ENCODE measurements around the gene KATNB1. TPM values are rescaled to one million over a fixed set of nuclear protein-coding genes. Genes with fewer than 3 reads are reported as not detected.

The KATNB1 gene
- total RNA-seq, 2 donors from 2014 or later, result 17.0 to 26.3 TPM

GRCh38 chr16:57801098-57801808 lies 65.7 kb downstream of the KATNB1 start:
- Histone ChIP-seq H3K36me3 (no peaks in the 10 kb centered on the region), H3K4me1 (peaks cover 9% of the 10 kb centered on the region), H3K9me3 (no peaks in the 10 kb centered on the region), H3K27ac (peak overlapping the region; percentile 57), H3K27me3 (peaks cover 11% of the 10 kb centered on the region), H3K4me3 (peak overlapping the region; percentile 38), H3K9ac (ENCODE audit: low read depth in 2 of 2, low read length in 2 of 2) (peak overlapping the region; percentile 46 to 61)
- no peak for TF ChIP-seq CTCF (IDR thresholded peaks at IDR 0.05)
- intact Hi-C loops (cut with DNase I), result no loop called here
- DNase-seq, result no peak

GRCh38 chr16:57801809-57802340 lies 66.3 kb downstream of the KATNB1 start:
- no peak for TF ChIP-seq CTCF (IDR thresholded peaks at IDR 0.05)
- Histone ChIP-seq H3K27ac (peak overlapping the region; percentile 57), H3K4me3 (peak overlapping the region; percentile 38), H3K9ac (ENCODE audit: low read depth in 2 of 2, low read length in 2 of 2) (peak overlapping the region; percentile 46 to 61), H3K4me1 (peaks cover 9% of the 10 kb centered on the region), H3K36me3 (no peaks in the 10 kb centered on the region), H3K27me3 (peaks cover 11% of the 10 kb centered on the region), H3K9me3 (no peaks in the 10 kb centered on the region)
- intact Hi-C loops (cut with DNase I), result no loop called here
- DNase-seq, result no peak

- no peak for TF ChIP-seq CTCF (IDR thresholded peaks at IDR 0.05)
- Histone ChIP-seq H3K27me3 (peaks cover 11% of the 10 kb centered on the region), H3K9me3 (no peaks in the 10 kb centered on the region), H3K27ac (peak within 1 kb of the TSS; percentile 57), H3K4me3 (peak within 1 kb of the TSS; percentile 38), H3K4me1 (peaks cover 9% of the 10 kb centered on the region), H3K9ac (ENCODE audit: low read depth in 2 of 2, low read length in 2 of 2) (peak within 1 kb of the TSS; percentile 46 to 61), H3K36me3 (no peaks in the 10 kb centered on the region)
- intact Hi-C loops (cut with DNase I), result no loop called here
- DNase-seq, result peak; percentile 69
Observed at GRCh38 chr16:57802341-57803133, 67.0 kb downstream of the KATNB1 start, which contains the start of gene KIFC3. Gene KIFC3 (minus strand): TSS chr16:57802491. CDS start chr16:57798243, 4,248 bp downstream.

GRCh38 chr16:57803134-57803990 lies 67.8 kb downstream of the KATNB1 start:
- Histone ChIP-seq H3K36me3 (no peaks in the 10 kb centered on the region), H3K9ac (ENCODE audit: low read depth in 2 of 2, low read length in 2 of 2) (peak overlapping the region; percentile 17 to 34), H3K4me1 (peaks cover 10% of the 10 kb centered on the region), H3K4me3 (no peak overlapping the region), H3K9me3 (no peaks in the 10 kb centered on the region), H3K27ac (peak overlapping the region; percentile 57), H3K27me3 (peaks cover 11% of the 10 kb centered on the region)
- intact Hi-C loops (cut with DNase I), result no loop called here
- TF ChIP-seq CTCF (IDR thresholded peaks at IDR 0.05), result no peak
- DNase-seq, result no peak
